H9 (cell line): Measurements from ENCODE around the gene FBXO28. TPM values are rescaled to one million over a fixed set of nuclear protein-coding genes. Genes with fewer than 3 reads are reported as not detected.

Experiments used
- DNase-seq: peaks from one replicate; pipeline ENCODE4 v3.0.0-alpha.2; 2017
- H2AFZ ChIP-seq: one replicate; pipeline ENCODE4 v1.6.1; 2013; ENCODE audit warnings: mild to moderate bottlenecking, low read length, control low read depth, moderate library complexity
- H2AK5ac ChIP-seq: 2 replicates; pipeline ENCODE4 v1.6.1; 2013; ENCODE audit warnings: low read length, control low read depth, mixed read lengths; ENCODE audit not compliant: insufficient read length
- H2BK120ac ChIP-seq: one replicate; pipeline ENCODE4 v1.6.1; 2013; ENCODE audit warnings: low read depth, mild to moderate bottlenecking, low read length, control low read depth, inconsistent platforms; ENCODE audit not compliant: poor library complexity, severe bottlenecking
- H2BK12ac ChIP-seq: 2 replicates; pipeline ENCODE4 v1.6.1; 2013; ENCODE audit warnings: low read length, control low read depth, mixed read lengths, low read depth; ENCODE audit not compliant: insufficient read length
- H2BK15ac ChIP-seq: 2 replicates; pipeline ENCODE4 v1.6.1; 2013; ENCODE audit warnings: low read depth, low read length, control low read depth
- H2BK20ac ChIP-seq: one replicate; pipeline ENCODE4 v1.6.1; 2013; ENCODE audit warnings: low read depth, mild to moderate bottlenecking, low read length, control low read depth, inconsistent platforms; ENCODE audit not compliant: poor library complexity, severe bottlenecking
- H2BK5ac ChIP-seq: 2 replicates; pipeline ENCODE4 v1.6.1; 2013; ENCODE audit warnings: low read length, control low read depth, mixed read lengths; ENCODE audit not compliant: insufficient read length
- H3K14ac ChIP-seq: 2 replicates; pipeline ENCODE4 v1.6.1; 2013; ENCODE audit warnings: low read length, control low read depth; ENCODE audit not compliant: insufficient read depth
- H3K18ac ChIP-seq: 2 replicates; pipeline ENCODE4 v1.6.1; 2013; ENCODE audit warnings: low read depth, mild to moderate bottlenecking, mixed read lengths, low read length, control low read depth; ENCODE audit not compliant: insufficient read length
- H3K23ac ChIP-seq: 2 replicates; pipeline ENCODE4 v1.6.1; 2013; ENCODE audit warnings: low read length, control low read depth, mixed read lengths, low read depth; ENCODE audit not compliant: insufficient read length
- H3K23me2 ChIP-seq: 2 replicates; pipeline ENCODE4 v1.6.1; 2013; ENCODE audit warnings: low read depth, mild to moderate bottlenecking, mixed read lengths, low read length, control low read depth; ENCODE audit not compliant: insufficient read length, poor library complexity, severe bottlenecking
- H3K27ac ChIP-seq: 2 replicates; pipeline ENCODE4 v1.5.1; 2013; ENCODE audit warnings: low read length, control low read depth, mixed read lengths, low read depth; ENCODE audit not compliant: insufficient read length
- H3K27me3 ChIP-seq: 2 replicates; pipeline ENCODE4 v1.6.1; 2013; ENCODE audit warnings: low read length, control low read depth, inconsistent platforms; ENCODE audit not compliant: insufficient read depth
- H3K4ac ChIP-seq: 2 replicates; pipeline ENCODE4 v1.6.1; 2013; ENCODE audit warnings: low read depth, mild to moderate bottlenecking, control low read depth, inconsistent platforms, low read length, moderate library complexity
- H3K4me1 ChIP-seq: 2 replicates; pipeline ENCODE4 v1.6.1; 2013; ENCODE audit warnings: low read length, control low read depth, inconsistent platforms; ENCODE audit not compliant: insufficient read depth
- H3K4me2 ChIP-seq: 2 replicates; pipeline ENCODE4 v1.6.1; 2013; ENCODE audit warnings: low read length, control low read depth, mixed read lengths; ENCODE audit not compliant: insufficient read length, insufficient read depth
- H3K56ac ChIP-seq: 2 replicates; pipeline ENCODE4 v1.6.1; 2013; ENCODE audit warnings: low read depth, mild to moderate bottlenecking, mixed read lengths, low read length, control low read depth; ENCODE audit not compliant: insufficient read length
- H3K79me1 ChIP-seq: 2 replicates; pipeline ENCODE4 v1.6.1; 2013; ENCODE audit warnings: low read depth, mild to moderate bottlenecking, moderate library complexity, low read length, control low read depth, inconsistent platforms; ENCODE audit not compliant: insufficient read depth, poor library complexity, severe bottlenecking
- H3K79me2 ChIP-seq: 2 replicates; pipeline ENCODE4 v1.6.1; 2013; ENCODE audit warnings: low read length, control low read depth, inconsistent platforms; ENCODE audit not compliant: insufficient read depth
- H3K9ac ChIP-seq: 2 replicates; pipeline ENCODE4 v1.6.1; 2013; ENCODE audit warnings: low read length, control low read depth, mixed read lengths; ENCODE audit not compliant: insufficient read length; ENCODE audit errors: extremely low read depth
- H3K9me3 ChIP-seq: one replicate; pipeline ENCODE4 v1.6.1; 2013; ENCODE audit warnings: low read depth, low read length, inconsistent platforms; ENCODE audit not compliant: control insufficient read depth
- H3T11ph ChIP-seq: one replicate; pipeline ENCODE4 v1.6.1; 2013; ENCODE audit warnings: mild to moderate bottlenecking, low read length, control low read depth, inconsistent platforms
- H4K20me1 ChIP-seq: one replicate; pipeline ENCODE4 v1.6.1; 2013; ENCODE audit not compliant: control insufficient read depth, insufficient read length, insufficient read depth
- H4K5ac ChIP-seq: 2 replicates; pipeline ENCODE4 v1.6.1; 2013; ENCODE audit warnings: low read depth, mild to moderate bottlenecking, mixed read lengths, low read length, control low read depth; ENCODE audit not compliant: insufficient read length
- H4K8ac ChIP-seq: replicated peaks from 2 replicates; pipeline ENCODE4 v1.6.1; 2013; ENCODE audit warnings: low read length, control low read depth, mixed read lengths, low read depth; ENCODE audit not compliant: insufficient read length
- H4K91ac ChIP-seq: 2 replicates; pipeline ENCODE4 v1.6.1; 2013; ENCODE audit warnings: low read depth, mild to moderate bottlenecking, moderate library complexity, mixed read lengths, low read length, control low read depth; ENCODE audit not compliant: insufficient read length
- H3K27ac Mint-ChIP-seq, 3 experiments: 2 replicates in 2 of 3; 3 replicates in 1 of 3; pipeline ENCODE4 v1.8.0; 2020 to 2021; ENCODE audit warnings: mixed read lengths in 3 of 3, mild to moderate bottlenecking in 1 of 3, moderate library complexity in 1 of 3
- H3K27me3 Mint-ChIP-seq: 2 replicates; pipeline ENCODE4 v1.8.0; 2021; ENCODE audit warnings: low read depth, mild to moderate bottlenecking, moderate library complexity, mixed read lengths
- H3K36me3 Mint-ChIP-seq, 3 experiments: 2 replicates in 2 of 3; 3 replicates in 1 of 3; pipeline ENCODE4 v1.8.0; 2020 to 2021; ENCODE audit warnings: low read depth in 3 of 3, mixed read lengths in 3 of 3; ENCODE audit not compliant: insufficient read depth in 1 of 3
- H3K4me1 Mint-ChIP-seq, 2 experiments: 2 replicates each; pipeline ENCODE4 v1.8.0; 2020; ENCODE audit warnings: mixed read lengths in 2 of 2
- H3K4me3 Mint-ChIP-seq, 2 experiments: 2 replicates in 1 of 2; 3 replicates in 1 of 2; pipeline ENCODE4 v1.8.0; 2020 to 2021; ENCODE audit warnings: mild to moderate bottlenecking in 2 of 2, mixed read lengths in 2 of 2, moderate library complexity in 1 of 2
- H3K9me3 Mint-ChIP-seq, 2 experiments: 2 replicates in 1 of 2; 3 replicates in 1 of 2; pipeline ENCODE4 v1.8.0; 2020; ENCODE audit warnings: mild to moderate bottlenecking in 2 of 2, mixed read lengths in 2 of 2, moderate library complexity in 1 of 2
- WGBS: extraction: QIAGEN DNeasy Blood & Tissue Kit; methylation state at CpG from one replicate; pipeline ENCODE4 v1.1.7; 2013; ENCODE audit warnings: missing lambda C conversion rate, low lambda C conversion rate, mixed read lengths; ENCODE audit not compliant: insufficient read length; ENCODE audit errors: extremely low coverage; 5-methylcytosine and 5-hydroxymethylcytosine counted together
- total RNA-seq: library from RNA; stranded (reverse); gene quantifications from 2 replicates; pipeline ENCODE4 v1.2.1, GENCODE V29; 2021
- TF ChIP-seq, protein P1 (sequence below): fragments of 200-600 bp; sonication (generic); conservative IDR thresholded peaks from 3 replicates; pipeline ENCODE4 v1.8.0; 2021; ENCODE audit warnings: antibody characterized with exemption, mild to moderate bottlenecking

Gene FBXO28
- total RNA-seq, 1 experiment from 2014 or later, result 55.0 TPM

DNA sequence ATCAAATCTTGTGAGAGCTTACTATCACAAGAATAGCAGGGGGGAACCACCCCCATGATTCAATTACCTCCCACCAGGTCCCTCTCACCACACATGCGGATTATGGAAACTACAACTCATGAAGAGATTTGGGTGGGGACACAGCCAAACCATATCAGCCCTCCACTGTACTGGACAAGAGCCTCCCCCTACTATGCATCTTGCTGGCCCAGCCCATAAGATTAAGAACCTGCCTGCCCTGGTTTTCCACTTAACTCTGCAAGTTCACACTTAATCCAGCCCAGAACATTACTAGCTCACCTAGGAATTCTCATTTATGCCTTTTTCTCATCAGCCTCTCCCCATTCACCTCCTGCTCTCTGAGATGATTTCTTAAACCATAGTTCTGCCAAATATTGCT, 18.0 kb upstream of the FBXO28 start:
- Mint-ChIP-seq H3K9me3 (peaks cover 5 to 10% of the 10 kb centered on the region in 2 experiments; a peak in 4 of 5 replicates), H3K27me3 (peaks cover 7% of the 10 kb centered on the region), H3K36me3 (peaks cover 3 to 7% (median 6%) of the 10 kb centered on the region in 3 experiments; a peak in 4 of 7 replicates), H3K4me3 (no peak overlapping the region), H3K4me1 (no peaks in the 10 kb centered on the region), H3K27ac (no peak overlapping the region)
- Histone ChIP-seq H4K20me1 (no peaks in the 10 kb centered on the region), H4K8ac (no peak overlapping the region), H3K4me2 (no peak overlapping the region), H2BK15ac (no peak overlapping the region), H3K79me1 (no peaks in the 10 kb centered on the region), H3K18ac (no peak overlapping the region), H2BK20ac (no peak overlapping the region), H3K56ac (no peak overlapping the region), H3K14ac (no peak overlapping the region), H4K5ac (no peak overlapping the region), H3K4me1 (no peaks in the 10 kb centered on the region), H3K4ac (no peak overlapping the region), H3K23me2 (no peaks in the 10 kb centered on the region), H2BK5ac (no peak overlapping the region), H3K79me2 (no peaks in the 10 kb centered on the region), H2AK5ac (no peak overlapping the region), H2BK12ac (no peak overlapping the region), H3T11ph (no peak overlapping the region), H2AFZ (no peak overlapping the region), H2BK120ac (no peak overlapping the region), H3K23ac (no peak overlapping the region), H3K9ac (no peak overlapping the region), H3K9me3 (no peaks in the 10 kb centered on the region), H3K27ac (no peak overlapping the region), H3K27me3 (no peaks in the 10 kb centered on the region; the same call in 1 of the 2 replicates), H4K91ac (no peak overlapping the region)
- no peak for DNase-seq
- WGBS, result no CpG with 5 or more reads among the region's 1 CpG
- TF ChIP-seq, protein P1, sequence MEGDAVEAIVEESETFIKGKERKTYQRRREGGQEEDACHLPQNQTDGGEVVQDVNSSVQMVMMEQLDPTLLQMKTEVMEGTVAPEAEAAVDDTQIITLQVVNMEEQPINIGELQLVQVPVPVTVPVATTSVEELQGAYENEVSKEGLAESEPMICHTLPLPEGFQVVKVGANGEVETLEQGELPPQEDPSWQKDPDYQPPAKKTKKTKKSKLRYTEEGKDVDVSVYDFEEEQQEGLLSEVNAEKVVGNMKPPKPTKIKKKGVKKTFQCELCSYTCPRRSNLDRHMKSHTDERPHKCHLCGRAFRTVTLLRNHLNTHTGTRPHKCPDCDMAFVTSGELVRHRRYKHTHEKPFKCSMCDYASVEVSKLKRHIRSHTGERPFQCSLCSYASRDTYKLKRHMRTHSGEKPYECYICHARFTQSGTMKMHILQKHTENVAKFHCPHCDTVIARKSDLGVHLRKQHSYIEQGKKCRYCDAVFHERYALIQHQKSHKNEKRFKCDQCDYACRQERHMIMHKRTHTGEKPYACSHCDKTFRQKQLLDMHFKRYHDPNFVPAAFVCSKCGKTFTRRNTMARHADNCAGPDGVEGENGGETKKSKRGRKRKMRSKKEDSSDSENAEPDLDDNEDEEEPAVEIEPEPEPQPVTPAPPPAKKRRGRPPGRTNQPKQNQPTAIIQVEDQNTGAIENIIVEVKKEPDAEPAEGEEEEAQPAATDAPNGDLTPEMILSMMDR, result no peak
